H1 (cell line): ENCODE results near the gene TMEM150B.

Source experiments
- ATF2 ChIP-seq: IDR thresholded peaks from 2 replicates; pipeline ENCODE4 v1.6.1; 2012; ENCODE audit warnings: low read length, inconsistent platforms
- ATF3 ChIP-seq: IDR thresholded peaks from 2 replicates; pipeline ENCODE4 v1.6.1; 2011; ENCODE audit warnings: low read depth, mild to moderate bottlenecking, low read length; ENCODE audit not compliant: insufficient read depth
- CTCF ChIP-seq, 3 experiments: IDR thresholded peaks; 1 replicate in 2 of 3; 2 replicates in 1 of 3; pipeline versions ENCODE4 v1.5.1 to v1.6.1; 2011; ENCODE audit warnings: low read length in 3 of 3, mild to moderate bottlenecking in 3 of 3, inconsistent platforms in 2 of 3, low read depth in 1 of 3, moderate library complexity in 1 of 3; ENCODE audit not compliant: insufficient read depth in 1 of 3; ENCODE audit errors: control extremely low read depth in 1 of 3
- EGR1 ChIP-seq: IDR thresholded peaks from 2 replicates; pipeline ENCODE4 v1.6.1; 2011; ENCODE audit warnings: low read depth, low read length, borderline replicate concordance
- EP300 ChIP-seq, 2 experiments: IDR thresholded peaks; 1 replicate in 1 of 2; 2 replicates in 1 of 2; pipeline ENCODE4 v1.6.1; 2011 to 2012; ENCODE audit warnings: low read depth in 2 of 2, low read length in 2 of 2, mild to moderate bottlenecking in 2 of 2, borderline replicate concordance in 1 of 2, inconsistent platforms in 1 of 2, moderate library complexity in 1 of 2
- MAX ChIP-seq: IDR thresholded peaks from 2 replicates; pipeline ENCODE4 v1.6.1; 2012; ENCODE audit warnings: inconsistent platforms
- POLR2A ChIP-seq, 2 experiments: IDR thresholded peaks; 1 replicate in 1 of 2; 2 replicates in 1 of 2; pipeline ENCODE4 v1.6.1; 2011; ENCODE audit warnings: low read depth in 2 of 2, low read length in 2 of 2, mild to moderate bottlenecking in 2 of 2; ENCODE audit errors: control extremely low read depth in 1 of 2
- USF2 ChIP-seq: IDR thresholded peaks from 2 replicates; pipeline ENCODE4 v1.6.1; 2011; ENCODE audit warnings: low read length, improper control_type of control experiment

- TF ChIP-seq EP300 (IDR thresholded peaks at IDR 0.05; ENCODE audit: borderline replicate concordance in 1 of 2, low read depth in 2 of 2, low read length in 2 of 2) = no peak
- no peak for TF ChIP-seq CTCF (IDR thresholded peaks at IDR 0.05; ENCODE audit: control extremely low read depth in 1 of 3, insufficient read depth in 1 of 3, low read depth in 1 of 3, low read length in 3 of 3)
- no peak for TF ChIP-seq USF2
- no peak for TF ChIP-seq POLR2A (IDR thresholded peaks at IDR 0.05; ENCODE audit: control extremely low read depth in 1 of 2, low read depth in 2 of 2, low read length in 2 of 2)
- no peak for TF ChIP-seq EGR1
- TF ChIP-seq MAX = no peak
- no peak for TF ChIP-seq ATF2
- no peak for TF ChIP-seq ATF3
Measured at GRCh38 chr19:55350620-55351315, 25.6 kb upstream of the TMEM150B start.
